Prostate gland (tissue), 2 donors: ENCODE measurements around the gene CCDC188.

Source experiments
- CTCF ChIP-seq, 4 experiments: fragments of 200-600 bp in 2 of 4; fragments of 450-650 bp in 2 of 4; sonication (generic) in 2 of 4; IDR thresholded peaks; 1 replicate in 3 of 4; 2 replicates in 1 of 4; pipeline ENCODE4 v1.5.1; 2016 to 2019; ENCODE audit warnings: antibody characterized with exemption in 4 of 4, mild to moderate bottlenecking in 2 of 4, moderate library complexity in 2 of 4
- POLR2A ChIP-seq: fragments of 450-650 bp; IDR thresholded peaks from one replicate; pipeline ENCODE4 v1.6.1; 2016; ENCODE audit warnings: antibody characterized with exemption, mild to moderate bottlenecking

- TF ChIP-seq CTCF (IDR thresholded peaks at IDR 0.05) = no peak
- TF ChIP-seq POLR2A = no peak
These were observed 9.2 kb upstream of the CCDC188 start for GRCh38 chr22:20160041-20160440.
